K562 (cell line): ENCODE measurements around the gene USP31. TPM values are rescaled to one million over a fixed set of nuclear protein-coding genes. Genes with fewer than 3 reads are reported as not detected.

Source experiments
- ATF1 ChIP-seq, 2 experiments: fragments of 450-650 bp in 1 of 2; IDR thresholded peaks; 2 replicates each; pipeline ENCODE4 v1.6.1; 2016; ENCODE audit warnings: missing compliant biosample characterization in 1 of 2, missing genetic modification characterization in 1 of 2
- GABPB2 ChIP-seq: fragments of 250-450 bp; sonication (Bioruptor Pico); conservative IDR thresholded peaks from 2 replicates; pipeline ENCODE4 v1.5.1; 2021; ENCODE audit warnings: mild to moderate bottlenecking
- ZNF347 ChIP-seq: fragments of 450-650 bp; formaldehyde crosslinking; IDR thresholded peaks from 2 replicates; pipeline ENCODE4 v1.4.0; 2020; ENCODE audit warnings: low read depth, mild to moderate bottlenecking, moderate library complexity
- ZNF766 ChIP-seq: fragments of 200-800 bp; sonication (Bioruptor generic); conservative IDR thresholded peaks from 2 replicates; pipeline ENCODE4 v1.6.1; 2016; ENCODE audit warnings: missing genetic modification characterization, missing compliant biosample characterization
- polyA plus RNA-seq, 8 experiments: library from polyadenylated mRNA; depleted of rRNA in 4 of 8; stranded (reverse) in 5 of 8; unstranded in 3 of 8; fragments of >200 nt; fragmentation: Nextera tagmentation in 2 of 8; fragmentation: Illumina TruSeq in 1 of 8; extraction: Ambion mirVana in 2 of 8; extraction: Trizol in 1 of 8; gene quantifications; 2 replicates each; pipeline versions ENCODE4 v1.2.1 to v1.2.3, GENCODE V29; 2011 to 2014; ENCODE audit warnings: inconsistent platforms in 1 of 8, missing spikeins in 1 of 8
- total RNA-seq, 7 experiments: library from RNA; depleted of rRNA in 6 of 7; stranded (reverse); fragments of >200 nt in 6 of 7; fragmentation: Illumina TruSeq in 2 of 7; extraction: Trizol in 2 of 7; gene quantifications; 2 replicates each; pipeline versions ENCODE4 v1.2.1 to v1.2.3, GENCODE V29; 2011 to 2021; ENCODE audit warnings: low replicate concordance in 1 of 7
- TF ChIP-seq, protein P1 (sequence below), 2 experiments: fragments of 450-650 bp; formaldehyde crosslinking in 1 of 2; IDR thresholded peaks; 2 replicates each; pipeline versions ENCODE4 v1.4.0 to v1.6.1; 2014 to 2020; ENCODE audit warnings: mild to moderate bottlenecking in 2 of 2, borderline replicate concordance in 1 of 2, low read depth in 1 of 2
- TF ChIP-seq, protein P2 (sequence below): fragments of 250-450 bp; sonication (Bioruptor Pico); IDR thresholded peaks from 2 replicates; pipeline ENCODE4 v1.9.0; 2021; ENCODE audit warnings: mild to moderate bottlenecking
- TF ChIP-seq, protein P3 (sequence below), 2 experiments: fragments of 450-650 bp; IDR thresholded peaks; 2 replicates each; pipeline ENCODE4 v1.6.1; 2016
- TF ChIP-seq, protein P4 (sequence below), 2 experiments: fragments of 450-650 bp in 1 of 2; IDR thresholded peaks; 2 replicates each; pipeline ENCODE4 v1.6.1; 2011 to 2017; ENCODE audit warnings: low read depth in 2 of 2, antibody characterized with exemption in 1 of 2, borderline replicate concordance in 1 of 2, low read length in 1 of 2, mild to moderate bottlenecking in 1 of 2, mixed read lengths in 1 of 2; ENCODE audit not compliant: control insufficient read depth in 1 of 2

USP31 gene
- total and polyA plus RNA-seq, 9 of the 15 experiments (the other 6 are each of a cell fraction or from before 2014, with no cell fraction given) = 0.56 to 4.9 (median 2.9) TPM

DNA sequence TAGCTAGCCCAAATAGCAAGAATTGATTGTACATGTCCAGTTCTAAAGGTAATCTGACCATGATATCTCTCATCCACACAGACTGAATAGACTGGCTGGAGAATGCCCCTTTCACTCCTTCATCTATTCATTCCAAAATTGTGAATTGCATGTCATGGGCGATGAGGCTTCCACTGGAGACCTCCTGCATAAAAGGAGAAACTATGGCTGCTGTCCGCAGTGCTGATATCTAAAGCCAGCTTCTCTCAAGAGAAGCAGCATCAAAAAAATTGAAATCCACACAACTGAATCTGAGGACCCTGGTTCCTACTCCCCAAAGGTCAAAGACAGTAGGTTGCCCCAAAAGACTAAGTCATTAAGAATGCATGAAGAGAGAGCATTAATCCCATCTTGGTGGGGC lies 25.4 kb upstream of the USP31 start (continued):
- TF ChIP-seq, protein P1, sequence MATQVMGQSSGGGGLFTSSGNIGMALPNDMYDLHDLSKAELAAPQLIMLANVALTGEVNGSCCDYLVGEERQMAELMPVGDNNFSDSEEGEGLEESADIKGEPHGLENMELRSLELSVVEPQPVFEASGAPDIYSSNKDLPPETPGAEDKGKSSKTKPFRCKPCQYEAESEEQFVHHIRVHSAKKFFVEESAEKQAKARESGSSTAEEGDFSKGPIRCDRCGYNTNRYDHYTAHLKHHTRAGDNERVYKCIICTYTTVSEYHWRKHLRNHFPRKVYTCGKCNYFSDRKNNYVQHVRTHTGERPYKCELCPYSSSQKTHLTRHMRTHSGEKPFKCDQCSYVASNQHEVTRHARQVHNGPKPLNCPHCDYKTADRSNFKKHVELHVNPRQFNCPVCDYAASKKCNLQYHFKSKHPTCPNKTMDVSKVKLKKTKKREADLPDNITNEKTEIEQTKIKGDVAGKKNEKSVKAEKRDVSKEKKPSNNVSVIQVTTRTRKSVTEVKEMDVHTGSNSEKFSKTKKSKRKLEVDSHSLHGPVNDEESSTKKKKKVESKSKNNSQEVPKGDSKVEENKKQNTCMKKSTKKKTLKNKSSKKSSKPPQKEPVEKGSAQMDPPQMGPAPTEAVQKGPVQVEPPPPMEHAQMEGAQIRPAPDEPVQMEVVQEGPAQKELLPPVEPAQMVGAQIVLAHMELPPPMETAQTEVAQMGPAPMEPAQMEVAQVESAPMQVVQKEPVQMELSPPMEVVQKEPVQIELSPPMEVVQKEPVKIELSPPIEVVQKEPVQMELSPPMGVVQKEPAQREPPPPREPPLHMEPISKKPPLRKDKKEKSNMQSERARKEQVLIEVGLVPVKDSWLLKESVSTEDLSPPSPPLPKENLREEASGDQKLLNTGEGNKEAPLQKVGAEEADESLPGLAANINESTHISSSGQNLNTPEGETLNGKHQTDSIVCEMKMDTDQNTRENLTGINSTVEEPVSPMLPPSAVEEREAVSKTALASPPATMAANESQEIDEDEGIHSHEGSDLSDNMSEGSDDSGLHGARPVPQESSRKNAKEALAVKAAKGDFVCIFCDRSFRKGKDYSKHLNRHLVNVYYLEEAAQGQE (IDR thresholded peaks at IDR 0.05; ENCODE audit: borderline replicate concordance) = peak; percentile 98
- TF ChIP-seq, protein P1 (CRISPR knock-in tag; IDR thresholded peaks at IDR 0.05; ENCODE audit: low read depth) = peak; percentile 91
- TF ChIP-seq, protein P2, sequence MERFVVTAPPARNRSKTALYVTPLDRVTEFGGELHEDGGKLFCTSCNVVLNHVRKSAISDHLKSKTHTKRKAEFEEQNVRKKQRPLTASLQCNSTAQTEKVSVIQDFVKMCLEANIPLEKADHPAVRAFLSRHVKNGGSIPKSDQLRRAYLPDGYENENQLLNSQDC (CRISPR knock-in tag) = no peak
- TF ChIP-seq GABPB2 (CRISPR knock-in tag) (no peak), ZNF347 (no peak), ATF1 (CRISPR knock-in tag; IDR thresholded peaks at IDR 0.05) (no peak), ATF1 (tag; IDR thresholded peaks at IDR 0.05) (no peak), ZNF766 (CRISPR knock-in tag) (peak; percentile 48; the same call in 1 of the 2 replicates)
- TF ChIP-seq, protein P3, sequence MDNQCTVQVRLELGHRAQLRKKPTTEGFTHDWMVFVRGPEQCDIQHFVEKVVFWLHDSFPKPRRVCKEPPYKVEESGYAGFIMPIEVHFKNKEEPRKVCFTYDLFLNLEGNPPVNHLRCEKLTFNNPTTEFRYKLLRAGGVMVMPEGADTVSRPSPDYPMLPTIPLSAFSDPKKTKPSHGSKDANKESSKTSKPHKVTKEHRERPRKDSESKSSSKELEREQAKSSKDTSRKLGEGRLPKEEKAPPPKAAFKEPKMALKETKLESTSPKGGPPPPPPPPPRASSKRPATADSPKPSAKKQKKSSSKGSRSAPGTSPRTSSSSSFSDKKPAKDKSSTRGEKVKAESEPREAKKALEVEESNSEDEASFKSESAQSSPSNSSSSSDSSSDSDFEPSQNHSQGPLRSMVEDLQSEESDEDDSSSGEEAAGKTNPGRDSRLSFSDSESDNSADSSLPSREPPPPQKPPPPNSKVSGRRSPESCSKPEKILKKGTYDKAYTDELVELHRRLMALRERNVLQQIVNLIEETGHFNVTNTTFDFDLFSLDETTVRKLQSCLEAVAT (IDR thresholded peaks at IDR 0.05) = no peak
- TF ChIP-seq, protein P4, sequence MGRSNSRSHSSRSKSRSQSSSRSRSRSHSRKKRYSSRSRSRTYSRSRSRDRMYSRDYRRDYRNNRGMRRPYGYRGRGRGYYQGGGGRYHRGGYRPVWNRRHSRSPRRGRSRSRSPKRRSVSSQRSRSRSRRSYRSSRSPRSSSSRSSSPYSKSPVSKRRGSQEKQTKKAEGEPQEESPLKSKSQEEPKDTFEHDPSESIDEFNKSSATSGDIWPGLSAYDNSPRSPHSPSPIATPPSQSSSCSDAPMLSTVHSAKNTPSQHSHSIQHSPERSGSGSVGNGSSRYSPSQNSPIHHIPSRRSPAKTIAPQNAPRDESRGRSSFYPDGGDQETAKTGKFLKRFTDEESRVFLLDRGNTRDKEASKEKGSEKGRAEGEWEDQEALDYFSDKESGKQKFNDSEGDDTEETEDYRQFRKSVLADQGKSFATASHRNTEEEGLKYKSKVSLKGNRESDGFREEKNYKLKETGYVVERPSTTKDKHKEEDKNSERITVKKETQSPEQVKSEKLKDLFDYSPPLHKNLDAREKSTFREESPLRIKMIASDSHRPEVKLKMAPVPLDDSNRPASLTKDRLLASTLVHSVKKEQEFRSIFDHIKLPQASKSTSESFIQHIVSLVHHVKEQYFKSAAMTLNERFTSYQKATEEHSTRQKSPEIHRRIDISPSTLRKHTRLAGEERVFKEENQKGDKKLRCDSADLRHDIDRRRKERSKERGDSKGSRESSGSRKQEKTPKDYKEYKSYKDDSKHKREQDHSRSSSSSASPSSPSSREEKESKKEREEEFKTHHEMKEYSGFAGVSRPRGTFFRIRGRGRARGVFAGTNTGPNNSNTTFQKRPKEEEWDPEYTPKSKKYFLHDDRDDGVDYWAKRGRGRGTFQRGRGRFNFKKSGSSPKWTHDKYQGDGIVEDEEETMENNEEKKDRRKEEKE (IDR thresholded peaks at IDR 0.05; ENCODE audit: borderline replicate concordance in 1 of 2, control insufficient read depth in 1 of 2, low read depth in 2 of 2, low read length in 1 of 2) = no peak
- TF ChIP-seq, all 486 proteins: peak for 5
